Left cardiac atrium (tissue), 4 donors: ENCODE measurements around the gene PLXNA4. TPM values are rescaled to one million over a fixed set of nuclear protein-coding genes. Genes with fewer than 3 reads are reported as not detected.

Source experiments
- ATAC-seq, 2 donors: fragments of 200-7000 bp; cut with Tn5 transposase; one replicate each; pipeline ENCODE4 v1.9.1; 2020; ENCODE audit warnings: mild to moderate bottlenecking in 2 of 2, moderate library complexity in 2 of 2
- DNase-seq: peaks from one replicate; pipeline ENCODE4 v3.0.0-alpha.2; 2020
- intact Hi-C, 2 donors: fragments of 100-400 bp; cut with DNase I; formaldehyde crosslinking; loops; one replicate each; pipeline versions ENCODE4 v1.14.1 to v1.15.1; 2022 to 2023
- total RNA-seq, 2 donors: library from RNA; stranded (reverse); fragmentation: NEBNext Ultra II Directional; extraction: Animal tissue kit (Norgen Biotek cat#: 25700); gene quantifications; one replicate each; pipeline ENCODE4 v1.2.1, GENCODE V29; 2021
- donor health status: DM: no; HTN: yes; CAD: no.
- donor health status: DM: no; HTN: yes; CAD: no; lungs with severe emphysema.
- donor health status: DM: yes; HTN: yes; CAD: no.
- donor health status: Dilated cardiomyopathy.

Gene PLXNA4
- total RNA-seq, 2 donors from 2014 or later, result 23.3 to 30.1 TPM

GRCh38 chr7:132328047-132328620 is 248.1 kb downstream of the PLXNA4 start:
- DNase-seq (peak; percentile 48), ATAC-seq (peak; percentile 72 to 79)
- intact Hi-C loops, result loop anchor here in 1 of 2 donors (5.0 kb wide), 1 partner anchor 74 kb away; no protein-coding TSS in a partner anchor

- ATAC-seq, result no peak
- intact Hi-C loops, result loop anchor here in 1 of 2 donors (5.0 kb wide), 1 partner anchor 75 kb away; no protein-coding TSS in a partner anchor
- DNase-seq, result no peak
Observed at GRCh38 chr7:132326878-132327589, 249.2 kb downstream of the PLXNA4 start.

GRCh38 chr7:132322970-132323369 is 253.3 kb downstream of the PLXNA4 start:
- ATAC-seq (no peak), DNase-seq (no peak)
- intact Hi-C loops, result no loop called here

GRCh38 chr7:132321387-132321786 is 254.9 kb downstream of the PLXNA4 start:
- intact Hi-C loops, result no loop called here
- DNase-seq (no peak), ATAC-seq (no peak)

- ATAC-seq, result no peak
Observed at GRCh38 chr7:132319481-132319880, 256.8 kb downstream of the PLXNA4 start.

GRCh38 chr7:132318352-132319318 is 257.6 kb downstream of the PLXNA4 start:
- ATAC-seq (peak; percentile 89 to 91), DNase-seq (peak; percentile 88)
- intact Hi-C loops, result loop anchor here (2.0 to 5.0 kb wide), 3 partner anchors 184 to 262 kb away; partner anchors contain the start of gene PLXNA4 (in 1 of the 2)

More at GRCh38 chr7:132319481-132319880, 256.8 kb downstream of the PLXNA4 start:
- no peak for DNase-seq
- intact Hi-C loops, result loop anchor here (2.0 to 5.0 kb wide), 3 partner anchors 183 to 261 kb away; partner anchors contain the start of gene PLXNA4 (in 1 of the 2)

- intact Hi-C loops, result loop anchor here (2.0 to 5.0 kb wide), 3 partner anchors 184 to 263 kb away; partner anchors contain the start of gene PLXNA4 (in 1 of the 2)
- peak; percentile 24 to 38 for ATAC-seq
- no peak for DNase-seq
Observed at GRCh38 chr7:132317701-132318351, 258.4 kb downstream of the PLXNA4 start.

GRCh38 chr7:132312531-132313055 is 263.7 kb downstream of the PLXNA4 start:
- intact Hi-C loops, result no loop called here
- DNase-seq (no peak), ATAC-seq (no peak)

- ATAC-seq (no peak), DNase-seq (no peak)
- intact Hi-C loops, result no loop called here
Observed at GRCh38 chr7:132311733-132312132, 264.5 kb downstream of the PLXNA4 start.

- ATAC-seq (no peak), DNase-seq (no peak)
- intact Hi-C loops, result no loop called here
Observed at GRCh38 chr7:132309102-132309805, 267.0 kb downstream of the PLXNA4 start.

GRCh38 chr7:132307465-132307864 is 268.8 kb downstream of the PLXNA4 start:
- ATAC-seq, result no peak
- intact Hi-C loops, result no loop called here

GRCh38 chr7:132300599-132301277 is 275.5 kb downstream of the PLXNA4 start:
- peak in 1 of 2 donors; percentile 54 for ATAC-seq
- intact Hi-C loops, result no loop called here
- DNase-seq, result no peak

More at GRCh38 chr7:132307465-132307864, 268.8 kb downstream of the PLXNA4 start:
- DNase-seq, result no peak

GRCh38 chr7:132298790-132299189 is 277.5 kb downstream of the PLXNA4 start:
- intact Hi-C loops, result no loop called here
- peak in 1 of 2 donors; percentile 53 for ATAC-seq

GRCh38 chr7:132296820-132297219 is 279.4 kb downstream of the PLXNA4 start:
- DNase-seq (no peak), ATAC-seq (no peak)
- intact Hi-C loops, result no loop called here

More at GRCh38 chr7:132298790-132299189, 277.5 kb downstream of the PLXNA4 start:
- DNase-seq, result no peak

GRCh38 chr7:132295175-132295574 is 281.1 kb downstream of the PLXNA4 start:
- intact Hi-C loops, result no loop called here
- DNase-seq (no peak), ATAC-seq (peak; percentile 34 to 48)

GRCh38 chr7:132292803-132293202 is 283.5 kb downstream of the PLXNA4 start:
- DNase-seq (no peak), ATAC-seq (no peak)
- intact Hi-C loops, result no loop called here

GRCh38 chr7:132291481-132291880 is 284.8 kb downstream of the PLXNA4 start:
- DNase-seq (no peak), ATAC-seq (no peak)
- intact Hi-C loops, result no loop called here
